ENCODE results near the gene JUNB. TPM values are rescaled to one million over a fixed set of nuclear protein-coding genes. Genes with fewer than 3 reads are reported as not detected.
"Not testable (repeated sequence)": the region's sequence is repeated elsewhere in the genome, so short reads cannot be mapped to it uniquely, and the experiment has no call there.

Gene JUNB
- total RNA-seq, 1 donor from 2014 or later = 22.6 TPM

DNA sequence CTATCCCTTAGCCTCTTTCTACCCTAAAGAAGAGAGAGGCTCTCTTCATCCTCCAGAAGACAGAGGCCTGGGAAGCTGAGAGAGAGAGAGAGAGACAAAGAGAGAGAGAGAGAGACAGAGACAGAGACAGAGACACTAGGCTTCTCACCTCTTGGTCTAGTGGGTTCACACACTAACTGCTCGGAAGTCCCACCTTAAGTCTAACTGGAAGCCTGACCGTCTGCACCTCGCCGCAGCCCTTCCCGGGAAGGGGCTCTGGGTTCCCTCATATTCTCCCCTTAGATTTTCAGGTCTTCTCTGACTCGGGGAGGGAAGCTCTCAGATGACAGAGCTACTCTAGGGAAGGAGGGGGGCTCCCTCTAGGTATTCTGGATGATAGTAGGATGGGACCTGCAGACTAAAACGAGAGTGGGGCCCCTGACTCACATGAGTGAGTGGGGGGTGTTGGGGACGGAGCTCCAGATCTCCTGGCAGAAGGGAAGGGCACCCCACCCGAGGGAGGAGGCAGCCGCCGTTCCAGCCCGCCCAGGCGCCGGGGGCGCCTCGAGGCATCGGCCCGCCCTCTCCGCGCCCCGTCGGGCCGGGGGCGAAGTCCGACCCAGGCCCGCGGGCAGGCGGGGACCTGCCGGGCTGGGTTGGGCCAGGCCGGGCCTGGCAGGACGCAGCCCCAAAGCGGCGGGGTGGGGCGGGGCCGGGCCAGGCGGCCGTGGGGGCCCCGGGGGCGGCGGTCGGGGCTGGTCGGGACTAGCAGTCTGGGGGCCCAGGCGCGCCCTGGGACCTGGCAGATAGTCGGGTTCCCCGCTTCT, 2.0 kb upstream of the JUNB start:
- DNase-seq = no peak

DNA sequence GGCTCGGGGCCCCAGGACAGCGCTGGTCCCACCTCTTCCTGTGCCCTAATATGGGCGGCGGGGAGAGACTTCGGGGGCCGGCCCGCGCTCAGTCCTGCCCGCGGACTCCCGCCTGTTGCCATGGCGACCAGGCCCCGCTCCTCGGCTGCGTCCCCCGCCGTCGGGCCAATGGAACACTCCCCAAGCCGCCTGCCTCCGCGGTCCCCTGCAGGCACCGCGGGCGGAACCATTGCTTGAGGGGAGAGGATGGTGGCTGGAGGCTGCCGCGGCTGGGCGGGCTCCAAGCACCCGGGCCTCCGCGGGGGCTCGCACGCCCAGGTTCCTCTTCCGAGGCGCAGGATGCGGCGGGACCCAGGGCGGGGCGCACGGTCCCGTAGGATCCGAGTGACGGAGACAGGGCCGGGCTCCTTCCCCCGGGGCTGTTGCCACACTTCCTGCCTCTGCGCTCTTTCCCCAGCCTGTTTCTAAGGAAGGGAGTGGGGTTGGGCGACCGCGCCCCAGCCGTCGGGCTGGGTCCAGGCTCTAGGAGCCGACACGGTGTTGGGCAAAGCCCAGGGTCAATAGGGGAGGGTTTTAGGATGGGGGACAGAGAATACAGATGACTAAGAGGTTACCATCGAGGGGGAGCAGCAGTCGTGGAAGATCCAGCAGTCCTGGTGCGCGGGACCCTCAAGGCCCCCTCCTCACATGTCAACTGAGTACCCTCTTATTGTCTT, 1.2 kb upstream of the JUNB start:
- peak; percentile 95 for DNase-seq

DNA sequence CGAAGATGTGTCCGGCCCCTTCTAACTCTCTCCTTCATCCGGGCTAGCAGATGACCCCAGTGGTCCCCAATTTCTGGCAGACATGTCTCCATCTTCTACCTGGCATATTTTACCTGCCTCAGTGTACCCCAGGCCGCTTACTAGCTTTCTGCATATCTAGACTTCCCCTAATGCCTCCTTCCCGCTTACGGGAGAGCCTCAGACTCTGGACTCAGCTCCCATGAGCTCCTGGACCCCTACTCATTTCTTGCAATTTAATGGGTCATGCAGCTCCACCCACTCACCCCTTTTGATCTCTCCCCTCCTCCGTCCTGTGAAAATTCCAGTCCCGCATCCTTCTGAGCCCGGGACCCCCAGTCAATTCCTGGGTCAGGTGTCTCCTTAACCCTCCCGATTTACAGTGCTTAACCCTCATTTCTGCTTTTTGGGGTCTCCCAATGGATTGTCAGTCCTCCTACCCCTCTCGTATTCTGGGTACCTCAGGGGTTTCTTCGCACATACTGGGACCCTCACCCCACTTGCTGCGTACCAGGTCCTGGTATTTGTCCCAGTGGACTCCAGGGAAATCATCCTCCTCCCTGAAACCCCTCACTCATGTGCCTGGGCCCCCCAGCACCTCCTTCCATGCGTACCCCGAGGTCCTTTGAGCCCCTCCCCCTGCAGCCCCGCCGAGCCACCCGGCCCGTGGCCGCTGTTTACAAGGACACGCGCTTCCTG, 500 bp upstream of the JUNB start:
- no peak for DNase-seq

DNA sequence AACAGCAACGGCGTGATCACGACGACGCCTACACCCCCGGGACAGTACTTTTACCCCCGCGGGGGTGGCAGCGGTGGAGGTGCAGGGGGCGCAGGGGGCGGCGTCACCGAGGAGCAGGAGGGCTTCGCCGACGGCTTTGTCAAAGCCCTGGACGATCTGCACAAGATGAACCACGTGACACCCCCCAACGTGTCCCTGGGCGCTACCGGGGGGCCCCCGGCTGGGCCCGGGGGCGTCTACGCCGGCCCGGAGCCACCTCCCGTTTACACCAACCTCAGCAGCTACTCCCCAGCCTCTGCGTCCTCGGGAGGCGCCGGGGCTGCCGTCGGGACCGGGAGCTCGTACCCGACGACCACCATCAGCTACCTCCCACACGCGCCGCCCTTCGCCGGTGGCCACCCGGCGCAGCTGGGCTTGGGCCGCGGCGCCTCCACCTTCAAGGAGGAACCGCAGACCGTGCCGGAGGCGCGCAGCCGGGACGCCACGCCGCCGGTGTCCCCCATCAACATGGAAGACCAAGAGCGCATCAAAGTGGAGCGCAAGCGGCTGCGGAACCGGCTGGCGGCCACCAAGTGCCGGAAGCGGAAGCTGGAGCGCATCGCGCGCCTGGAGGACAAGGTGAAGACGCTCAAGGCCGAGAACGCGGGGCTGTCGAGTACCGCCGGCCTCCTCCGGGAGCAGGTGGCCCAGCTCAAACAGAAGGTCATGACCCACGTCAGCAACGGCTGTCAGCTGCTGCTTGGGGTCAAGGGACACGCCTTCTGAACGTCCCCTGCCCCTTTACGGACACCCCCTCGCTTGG, 966 bp downstream of the JUNB start:
- DNase-seq = peak; percentile 55

DNA sequence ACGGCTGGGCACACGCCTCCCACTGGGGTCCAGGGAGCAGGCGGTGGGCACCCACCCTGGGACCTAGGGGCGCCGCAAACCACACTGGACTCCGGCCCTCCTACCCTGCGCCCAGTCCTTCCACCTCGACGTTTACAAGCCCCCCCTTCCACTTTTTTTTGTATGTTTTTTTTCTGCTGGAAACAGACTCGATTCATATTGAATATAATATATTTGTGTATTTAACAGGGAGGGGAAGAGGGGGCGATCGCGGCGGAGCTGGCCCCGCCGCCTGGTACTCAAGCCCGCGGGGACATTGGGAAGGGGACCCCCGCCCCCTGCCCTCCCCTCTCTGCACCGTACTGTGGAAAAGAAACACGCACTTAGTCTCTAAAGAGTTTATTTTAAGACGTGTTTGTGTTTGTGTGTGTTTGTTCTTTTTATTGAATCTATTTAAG, 1.6 kb downstream of the JUNB start:
- no peak for DNase-seq

DNA sequence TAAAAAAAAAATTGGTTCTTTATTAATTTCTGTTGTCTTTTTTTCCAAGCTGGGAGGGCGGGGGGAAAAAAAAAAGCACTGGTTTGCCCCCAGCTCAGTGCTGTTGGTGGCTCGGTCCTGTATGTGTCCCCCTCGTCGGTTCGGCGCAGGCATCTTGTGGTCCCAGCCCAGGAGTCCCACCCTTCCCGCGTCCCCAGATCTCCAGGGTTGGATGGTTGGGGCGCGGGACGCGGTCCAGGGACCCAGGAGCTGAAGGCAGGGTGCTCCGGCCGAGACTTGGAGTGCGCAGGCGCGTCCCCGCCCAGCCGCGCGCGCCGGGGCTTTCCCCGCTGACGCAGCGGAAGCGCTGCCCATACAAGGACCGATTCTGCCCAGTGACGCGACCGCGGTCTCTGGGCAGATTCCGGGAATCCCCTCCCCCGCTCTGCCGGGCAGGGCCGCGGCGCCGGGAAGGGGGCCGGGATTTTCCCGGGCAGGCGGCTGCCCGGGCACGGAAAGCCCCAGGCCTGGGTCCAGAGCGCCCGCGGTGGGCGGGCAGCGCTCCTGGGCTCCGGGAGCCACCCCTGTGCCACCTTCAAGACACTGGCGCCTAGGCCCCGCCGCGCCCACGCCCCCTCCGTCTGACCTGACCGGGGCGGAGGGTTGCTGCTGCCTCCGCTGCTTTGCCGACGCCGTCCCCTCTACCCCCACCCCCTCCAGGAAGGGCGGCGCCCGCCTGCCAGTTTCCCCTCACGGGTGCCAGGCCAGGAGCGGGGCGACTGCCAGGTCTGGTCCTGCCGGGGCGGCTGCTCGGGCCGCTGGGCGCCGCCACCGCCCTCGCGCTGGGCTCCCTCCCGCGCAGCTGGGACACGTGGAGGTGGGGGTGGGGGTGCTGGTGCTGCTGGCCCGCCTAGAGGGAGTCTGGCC, 2.3 kb downstream of the JUNB start:
- peak; percentile 80 for DNase-seq

DNA sequence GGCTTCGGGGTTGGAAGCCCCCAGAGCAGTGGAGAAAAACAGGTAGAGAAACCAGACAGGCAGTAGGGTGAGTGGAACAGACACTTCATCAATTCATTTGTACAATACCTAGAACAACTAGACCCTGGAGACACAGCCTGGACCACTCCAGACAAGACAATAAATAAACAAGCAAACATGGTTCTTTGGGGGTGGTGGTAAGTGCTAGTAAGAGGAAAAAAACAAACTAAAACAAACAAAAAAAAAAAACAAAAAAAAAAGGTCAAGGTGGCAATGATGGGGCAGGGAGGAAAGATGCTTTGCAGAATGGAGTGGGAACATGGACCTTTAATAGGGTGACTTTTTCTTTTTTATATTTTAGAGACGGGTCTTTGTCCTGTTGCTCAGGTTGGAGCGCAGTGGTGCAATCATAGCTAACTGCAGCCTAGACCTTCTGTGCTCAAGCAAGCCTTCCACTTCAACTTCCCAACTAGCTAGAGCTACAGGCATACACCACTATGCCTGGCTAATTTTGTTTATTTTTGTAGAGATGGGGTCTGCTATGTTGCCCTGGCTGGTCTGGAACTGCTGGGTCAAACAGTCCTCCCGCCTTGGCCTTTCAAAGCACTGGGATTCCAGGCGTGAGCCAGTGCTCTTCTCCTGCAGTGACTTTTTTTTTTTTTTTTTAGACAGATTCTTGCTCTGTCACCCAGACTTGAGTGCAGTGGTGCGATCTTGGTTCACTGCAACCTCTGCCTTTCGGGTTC, 3.1 kb downstream of the JUNB start:
- no peak for DNase-seq

DNA sequence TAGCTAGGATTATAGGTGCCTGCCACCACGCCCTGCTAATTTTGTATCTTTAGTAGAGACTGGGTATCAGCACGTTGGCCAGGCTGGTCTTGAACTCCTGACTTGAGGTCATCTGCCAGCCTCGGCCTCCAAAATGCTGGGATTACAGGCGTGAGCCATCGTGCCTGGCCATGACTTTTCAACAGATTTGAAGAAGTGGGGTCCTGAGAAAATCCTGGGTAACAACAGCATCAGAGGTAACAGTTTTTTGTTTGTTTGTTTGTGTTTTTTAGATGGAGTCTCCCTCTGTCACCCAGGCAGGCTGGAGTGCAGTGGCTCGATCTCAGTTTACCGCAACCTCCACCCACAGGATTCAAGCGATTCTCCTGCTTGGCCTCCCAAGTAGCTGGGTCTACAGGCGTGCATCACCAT, 3.7 kb downstream of the JUNB start:
- no peak for DNase-seq

DNA sequence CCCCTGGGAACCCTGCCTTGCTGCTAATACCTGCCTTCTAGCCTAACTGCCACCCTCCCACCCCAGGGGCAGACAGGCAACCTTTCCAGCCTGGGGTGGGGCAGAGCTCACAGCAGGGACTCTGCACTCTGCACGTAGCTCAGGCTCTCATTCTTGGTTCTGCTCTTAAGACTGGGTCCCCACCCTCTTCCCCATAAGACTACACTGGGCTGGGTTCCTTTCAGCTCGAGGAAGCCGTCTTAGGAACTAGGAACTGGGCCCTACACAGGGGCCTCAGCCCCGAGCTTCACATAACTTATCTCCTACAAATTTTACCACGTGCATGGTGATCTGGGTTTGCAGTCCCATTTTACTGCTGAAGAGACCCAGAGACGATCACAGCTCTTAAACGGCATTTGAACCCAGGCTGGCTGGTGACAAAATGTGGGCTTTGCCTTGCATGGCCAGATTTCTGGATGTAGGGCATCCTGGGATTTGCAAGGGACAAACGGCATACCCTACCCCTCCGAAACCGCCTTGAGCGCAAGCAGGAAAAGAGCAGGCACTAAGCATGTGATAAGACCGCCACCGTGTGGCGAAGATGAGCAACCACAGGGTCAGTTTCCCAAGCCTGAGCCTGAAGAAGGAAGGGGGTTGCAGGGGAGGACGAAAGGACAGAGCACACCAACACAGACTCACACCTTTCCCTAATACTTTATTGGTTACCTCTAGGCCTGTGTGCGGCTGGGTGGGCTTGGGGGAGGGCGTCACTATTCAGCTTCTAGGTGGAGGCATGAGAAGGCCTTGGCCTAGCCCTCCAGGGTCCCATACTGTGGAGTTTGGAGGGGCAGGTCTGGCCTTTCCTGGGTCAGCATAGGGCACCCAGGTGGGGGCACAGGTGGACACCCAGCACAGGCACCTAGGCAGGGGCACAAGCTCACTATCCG, 5.1 kb downstream of the JUNB start:
- peak; percentile 64 for DNase-seq

DNA sequence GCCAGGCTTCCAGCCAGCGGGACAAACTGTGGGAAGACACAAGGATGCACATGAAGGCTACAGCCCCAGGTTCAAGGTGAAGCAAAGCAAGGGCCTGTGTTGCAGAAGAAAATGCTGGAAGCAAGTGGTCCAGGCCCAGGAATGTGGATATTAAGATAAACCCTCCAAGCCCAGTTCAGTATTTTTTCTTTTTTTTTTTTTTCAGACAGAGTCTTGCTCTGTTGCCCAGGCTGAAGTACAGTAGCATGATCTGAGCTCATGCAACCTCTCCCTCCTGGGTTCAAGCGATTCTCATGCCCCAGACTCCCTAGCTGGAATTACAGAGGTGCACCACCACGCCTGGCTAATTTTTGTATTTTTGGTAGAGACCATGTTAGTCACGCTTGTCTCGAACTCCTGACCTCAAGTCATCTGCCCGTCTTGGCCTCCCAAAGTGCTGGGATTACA, 5.9 kb downstream of the JUNB start:
- DNase-seq = no peak

DNA sequence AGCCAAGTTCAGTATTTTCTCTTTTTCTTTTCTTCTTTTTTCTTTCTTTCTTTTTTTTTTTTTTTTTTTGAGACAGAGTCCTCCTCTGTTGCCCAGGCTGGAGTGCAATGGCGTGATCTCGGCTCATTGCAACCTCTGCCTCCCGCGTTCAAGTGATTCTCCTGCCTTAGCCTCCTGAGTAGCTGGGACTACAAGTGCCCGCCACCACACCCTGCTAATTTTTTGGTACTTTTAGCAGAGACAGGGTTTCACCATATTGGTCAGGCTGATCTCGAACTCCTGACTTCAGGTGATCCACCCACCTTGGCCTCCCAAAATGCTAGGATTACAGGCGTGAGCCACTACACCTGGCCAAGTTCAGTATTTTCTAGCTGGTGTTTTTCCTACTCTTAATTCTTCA, 6.3 kb downstream of the JUNB start:
- DNase-seq = not testable (repeated sequence)

DNA sequence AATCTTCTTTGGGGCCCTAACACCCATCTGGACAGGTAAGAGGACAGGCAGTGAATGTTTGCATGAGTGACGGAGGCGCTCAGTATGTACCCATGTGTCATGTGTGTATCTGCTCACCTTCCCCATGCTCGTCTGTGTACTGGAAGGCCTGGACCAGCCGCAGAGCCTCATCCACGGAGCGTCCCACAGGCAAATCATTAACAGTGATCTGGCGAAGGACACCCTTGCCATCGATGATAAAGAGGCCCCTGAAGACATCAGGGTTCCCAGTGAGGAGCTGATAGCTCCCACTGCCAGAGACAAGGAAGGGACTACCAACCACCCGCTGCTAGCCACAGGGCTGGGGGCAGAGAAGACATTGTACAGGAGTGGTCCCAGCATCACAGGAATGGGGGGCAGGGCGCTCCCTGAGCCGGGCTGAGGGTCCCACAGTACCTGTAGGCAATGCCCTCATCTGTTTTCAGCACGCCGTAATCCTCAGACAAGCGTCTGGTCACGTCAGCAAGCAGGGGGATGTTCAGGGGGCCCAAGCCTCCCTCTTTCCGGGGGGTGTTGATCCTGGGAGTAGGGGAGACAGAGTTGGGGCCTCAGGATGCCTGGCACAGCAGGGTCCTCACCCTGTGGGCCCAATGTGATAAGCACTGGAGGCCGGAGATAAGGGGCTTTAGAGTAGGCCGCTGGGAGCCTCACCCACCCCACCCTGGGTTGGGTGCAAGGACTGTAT, 8.6 kb downstream of the JUNB start:
- DNase-seq = no peak

DNA sequence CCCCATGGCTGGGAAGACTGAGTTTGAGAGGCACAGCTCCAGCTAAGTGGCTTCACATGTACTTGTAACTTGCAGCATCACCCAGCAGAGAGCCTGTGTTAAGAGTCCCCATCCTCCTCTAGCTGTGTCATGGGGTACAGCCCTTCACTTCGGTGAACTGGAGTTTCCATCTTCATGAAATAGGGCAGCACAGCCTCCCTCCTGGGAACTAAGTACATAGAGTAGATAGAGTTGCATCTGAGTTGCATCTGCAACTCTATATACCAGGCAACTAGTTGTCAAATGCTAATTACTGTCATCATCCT, 9.1 kb downstream of the JUNB start:
- no peak for DNase-seq

DNA sequence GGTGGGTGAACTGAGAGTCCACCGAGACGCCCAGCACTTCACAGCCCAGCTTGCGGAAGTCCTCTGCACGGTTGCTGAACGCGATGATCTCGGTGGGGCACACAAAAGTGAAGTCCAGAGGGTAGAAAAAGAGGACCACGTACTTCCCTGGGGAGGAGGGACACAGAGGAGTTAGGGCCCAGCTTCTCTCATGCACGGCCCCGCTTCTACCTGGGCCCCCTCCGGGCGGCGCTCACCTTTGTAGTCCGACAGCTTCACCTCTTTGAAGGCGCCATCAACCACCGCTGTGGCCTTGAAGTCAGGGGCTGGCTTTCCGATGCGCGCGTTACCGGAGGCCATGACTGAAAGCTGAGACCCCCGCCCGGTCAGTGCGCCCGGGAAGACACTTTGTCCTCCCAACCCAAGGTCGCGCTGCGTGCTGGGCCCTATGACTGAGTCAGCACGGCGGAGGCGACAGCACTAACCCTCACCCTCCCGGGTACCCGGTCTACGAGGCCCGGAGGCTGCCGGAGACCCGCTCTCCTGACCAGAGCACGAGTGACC, 9.7 kb downstream of the JUNB start:
- DNase-seq = no peak

DNA sequence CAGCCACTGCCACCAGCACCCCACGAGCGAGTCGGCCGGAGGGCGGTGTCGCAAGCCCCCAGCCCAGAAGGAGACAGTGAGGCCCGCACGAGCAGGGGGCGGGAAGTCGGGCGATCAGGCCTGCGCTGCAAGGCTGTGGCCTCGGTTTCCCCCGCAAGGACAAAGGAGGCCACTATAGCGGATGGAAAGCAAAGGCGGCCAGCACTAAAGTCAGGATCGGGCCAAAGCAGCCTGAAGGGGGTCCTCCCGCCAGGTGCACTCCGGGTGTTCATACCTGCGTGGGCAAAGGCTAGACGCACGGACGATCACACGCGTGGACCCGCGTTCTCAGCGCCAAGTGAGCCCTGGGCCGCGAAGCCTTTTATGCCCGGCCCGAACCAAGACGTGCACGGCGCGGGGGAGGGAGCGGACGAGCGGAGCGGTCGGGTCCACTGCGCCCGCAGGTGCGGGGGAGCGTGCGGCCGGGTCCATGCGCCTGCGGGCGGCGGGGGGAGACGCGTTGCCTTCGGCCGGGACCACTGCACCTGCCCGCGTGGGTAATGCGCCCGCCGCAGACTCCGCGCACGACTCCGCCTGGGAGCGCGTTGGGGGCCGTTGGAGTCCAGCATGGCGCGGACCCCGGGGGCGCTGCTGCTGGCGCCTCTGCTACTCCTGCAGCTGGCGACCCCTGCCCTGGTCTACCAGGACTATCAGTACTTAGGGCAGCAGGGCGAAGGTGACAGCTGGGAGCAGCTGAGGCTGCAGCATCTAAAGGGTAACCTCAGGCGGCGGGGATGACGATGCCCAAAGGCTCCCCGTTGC, 10.4 kb downstream of the JUNB start, which contains the start of the genes PRDX2 and THSD8:
Gene PRDX2 (minus strand): TSS at position 335 of the 801 bp plus-strand sequence. CDS start 539 bp downstream, outside the sequence.
Gene THSD8 (plus strand): TSS at position 604 of the 801 bp plus-strand sequence. CDS start 3 bp downstream, at position 607.
- peak; percentile 76 for DNase-seq

DNA sequence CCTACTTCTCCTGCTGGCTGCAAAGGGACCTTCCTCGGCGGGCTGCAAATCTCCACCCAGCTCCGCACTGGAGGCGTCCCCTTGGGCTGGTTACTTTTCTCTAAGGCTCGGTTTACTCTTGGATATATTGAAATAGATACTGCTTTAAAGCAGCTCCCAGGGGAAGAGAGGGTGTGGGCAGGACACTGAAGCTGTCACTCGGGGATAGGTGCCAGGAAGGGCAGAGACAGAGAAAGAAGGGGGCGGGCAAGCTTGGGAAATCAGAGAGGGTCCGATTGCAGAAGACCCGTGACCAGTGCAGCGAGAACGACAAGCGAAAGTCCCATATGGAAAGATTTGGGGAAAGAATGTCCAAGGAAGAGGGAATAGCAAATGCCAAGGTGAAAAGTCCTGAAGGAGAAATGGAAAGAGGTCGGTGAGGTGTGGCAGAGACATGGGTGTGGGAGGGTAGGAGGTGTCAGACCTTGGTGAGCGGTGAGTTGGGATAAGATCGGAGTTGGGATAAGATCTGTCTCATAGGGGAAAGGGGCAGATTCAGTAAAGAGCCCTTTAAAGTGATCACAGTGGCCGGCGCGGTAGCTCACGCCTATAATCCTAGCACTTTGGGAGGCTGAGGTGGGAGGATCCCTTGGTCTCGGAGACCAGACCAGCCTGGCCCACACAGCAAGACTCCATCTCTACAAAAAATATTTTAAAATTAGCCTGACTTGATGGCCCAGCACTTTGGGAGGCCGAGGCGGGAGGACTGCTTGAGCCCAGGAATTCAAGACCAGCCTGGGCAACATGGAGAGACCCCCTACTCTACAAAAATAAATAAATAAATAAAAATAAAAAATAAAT, 11.2 kb downstream of the JUNB start:
- DNase-seq = no peak
